GM12878 (cell line): Measurements from ENCODE around the gene PRUNE1. TPM values are rescaled to one million over a fixed set of nuclear protein-coding genes. Genes with fewer than 3 reads are reported as not detected.

Experiments used
- BACH1 ChIP-seq: fragments of 450-650 bp; IDR thresholded peaks from 2 replicates; pipeline ENCODE4 v1.6.1; 2017; ENCODE audit warnings: mild to moderate bottlenecking, borderline replicate concordance
- BHLHE40 ChIP-seq, 2 experiments: fragments of 450-650 bp in 1 of 2; IDR thresholded peaks; 2 replicates each; pipeline ENCODE4 v1.6.1; 2011 to 2017; ENCODE audit warnings: low read depth in 2 of 2, borderline replicate concordance in 1 of 2, improper control_type of control experiment in 1 of 2, low read length in 1 of 2, mild to moderate bottlenecking in 1 of 2
- CHD2 ChIP-seq: IDR thresholded peaks from 2 replicates; pipeline ENCODE4 v1.6.1; 2011; ENCODE audit warnings: low read depth, low read length, improper control_type of control experiment, borderline replicate concordance
- EED ChIP-seq: sonication (generic); IDR thresholded peaks from 2 replicates; pipeline ENCODE4 v1.6.1; 2016; ENCODE audit warnings: antibody characterized with exemption, low read depth
- ETV6 ChIP-seq, 2 experiments: fragments of 450-650 bp in 1 of 2; IDR thresholded peaks in 1 of 2; conservative IDR thresholded peaks in 1 of 2; 2 replicates each; pipeline ENCODE4 v1.6.1; 2014; ENCODE audit warnings: antibody characterized with exemption in 1 of 2, borderline replicate concordance in 1 of 2, low read depth in 1 of 2, mild to moderate bottlenecking in 1 of 2, moderate library complexity in 1 of 2
- HCFC1 ChIP-seq: fragments of 150-350 bp; IDR thresholded peaks from 2 replicates; pipeline ENCODE4 v1.6.1; 2014; ENCODE audit warnings: low read length
- KAT2A ChIP-seq: conservative IDR thresholded peaks from 2 replicates; pipeline ENCODE4 v1.6.1; 2011; ENCODE audit warnings: low read depth, low read length; ENCODE audit not compliant: control insufficient read depth
- MTA3 ChIP-seq: IDR thresholded peaks from 2 replicates; pipeline ENCODE4 v1.6.1; 2012; ENCODE audit warnings: low read length, inconsistent platforms, borderline replicate concordance
- MYC ChIP-seq: IDR thresholded peaks from 2 replicates; pipeline ENCODE4 v1.6.1; 2011; ENCODE audit warnings: mild to moderate bottlenecking, low read length, moderate library complexity, inconsistent platforms; ENCODE audit not compliant: insufficient read depth, insufficient replicate concordance, insufficient read length, severe bottlenecking
- NR2C2 ChIP-seq: IDR thresholded peaks from 2 replicates; pipeline ENCODE4 v1.6.1; 2011; ENCODE audit warnings: borderline replicate concordance, low read depth; ENCODE audit not compliant: control insufficient read depth, insufficient read length
- NR2F1 ChIP-seq: fragments of 450-650 bp; conservative IDR thresholded peaks from 2 replicates; pipeline ENCODE4 v1.6.1; 2017; ENCODE audit warnings: mild to moderate bottlenecking
- PAX5 ChIP-seq: IDR thresholded peaks from 2 replicates; pipeline ENCODE4 v1.6.1; 2011; ENCODE audit warnings: low read depth, low read length, borderline replicate concordance
- RFX5 ChIP-seq: IDR thresholded peaks from 2 replicates; pipeline ENCODE4 v1.6.1; 2011; ENCODE audit warnings: low read depth, low read length, improper control_type of control experiment
- SMAD5 ChIP-seq: IDR thresholded peaks from 2 replicates; pipeline ENCODE4 v1.6.1; 2016; ENCODE audit warnings: antibody characterized with exemption, low read depth
- ZSCAN29 ChIP-seq: fragments of 450-650 bp; IDR thresholded peaks from 2 replicates; pipeline ENCODE4 v1.6.1; 2017; ENCODE audit warnings: mild to moderate bottlenecking, moderate library complexity
- polyA plus RNA-seq, 11 experiments: library from polyadenylated mRNA; depleted of rRNA in 4 of 11; unstranded in 6 of 11; stranded (reverse) in 5 of 11; fragments of >200 nt; fragmentation: Nextera tagmentation in 4 of 11; fragmentation: Illumina TruSeq in 1 of 11; extraction: Ambion mirVana in 4 of 11; extraction: Trizol in 1 of 11; gene quantifications; 1 replicate in 1 of 11; 2 replicates in 10 of 11; pipeline versions ENCODE4 v1.2.1 to v1.2.3, GENCODE V29; 2011 to 2016; ENCODE audit warnings: inconsistent platforms in 2 of 11, missing spikeins in 2 of 11, low read depth in 1 of 11
- total RNA-seq, 4 experiments: library from RNA; depleted of rRNA in 3 of 4; stranded (reverse); fragments of >200 nt in 3 of 4; fragmentation: Illumina TruSeq in 1 of 4; extraction: Trizol in 1 of 4; gene quantifications; 2 replicates each; pipeline versions ENCODE4 v1.2.1 to v1.2.3, GENCODE V29; 2013 to 2021
- TF ChIP-seq, protein P1 (sequence below): fragments of 150-350 bp; IDR thresholded peaks from 2 replicates; pipeline ENCODE4 v1.6.1; 2014; ENCODE audit warnings: mild to moderate bottlenecking, low read depth, low read length
- TF ChIP-seq, protein P2 (sequence below): fragments of 450-650 bp; IDR thresholded peaks from 2 replicates; pipeline ENCODE4 v1.6.1; 2017; ENCODE audit warnings: mild to moderate bottlenecking
- TF ChIP-seq, protein P3 (sequence below): fragments of 450-650 bp; formaldehyde crosslinking; IDR thresholded peaks from 2 replicates; pipeline ENCODE4 v1.5.0; 2022; ENCODE audit warnings: mild to moderate bottlenecking, missing genetic modification characterization
- TF ChIP-seq, protein P4 (sequence below): IDR thresholded peaks from 2 replicates; pipeline ENCODE4 v1.6.1; 2011; ENCODE audit warnings: mild to moderate bottlenecking, low read depth, low read length, moderate library complexity; ENCODE audit not compliant: insufficient replicate concordance

PRUNE1 gene
- total and polyA plus RNA-seq, 10 of the 15 experiments (the other 5 are each of a cell fraction or from before 2014, with no cell fraction given) = 4.7 to 24.5 (median 12.4) TPM

DNA sequence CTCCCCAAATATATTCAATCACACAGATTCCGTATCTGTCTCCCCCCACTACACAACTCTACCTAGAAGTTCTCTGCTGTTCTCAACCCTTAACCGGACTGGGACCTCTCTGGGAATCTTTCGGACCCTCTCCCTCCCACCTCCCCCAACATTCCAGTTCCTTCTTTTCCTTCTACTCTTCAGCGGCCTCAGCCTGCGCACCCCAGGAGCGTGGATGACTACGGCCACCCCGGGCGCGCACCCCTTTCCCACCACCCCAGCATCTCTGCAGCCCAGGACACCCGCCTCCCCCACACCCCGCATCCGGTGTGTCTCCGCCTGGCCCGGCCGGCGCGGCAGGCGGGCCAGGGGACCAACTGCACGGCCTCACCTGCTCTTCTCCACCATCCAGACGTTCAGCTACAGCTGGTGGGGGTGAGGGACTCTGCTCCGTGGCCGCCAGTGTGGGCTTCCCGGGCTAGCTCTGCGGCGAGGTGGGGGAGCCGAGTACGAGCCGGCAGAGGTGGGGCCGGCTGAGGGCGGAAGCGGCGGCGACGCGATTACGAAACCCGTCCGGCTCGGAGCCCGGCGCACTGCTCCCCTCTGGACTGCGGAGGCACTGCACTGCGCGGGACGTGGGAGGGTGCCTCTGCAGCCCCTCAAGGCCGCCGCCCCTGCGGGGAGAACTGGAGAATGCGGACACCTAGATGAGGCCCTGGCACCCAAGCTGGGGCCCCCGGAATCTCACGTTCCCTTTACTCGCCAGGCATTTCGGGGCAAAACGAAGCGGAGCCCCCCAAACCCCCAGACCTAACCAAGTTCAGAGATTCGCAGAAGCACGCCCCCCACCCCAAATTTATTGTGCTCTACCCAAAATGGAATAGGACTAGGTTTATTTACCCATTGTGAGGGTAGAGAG is 51.1 kb downstream of the PRUNE1 start, which contains the start of gene CDC42SE1 (continued):
- TF ChIP-seq, protein P1, sequence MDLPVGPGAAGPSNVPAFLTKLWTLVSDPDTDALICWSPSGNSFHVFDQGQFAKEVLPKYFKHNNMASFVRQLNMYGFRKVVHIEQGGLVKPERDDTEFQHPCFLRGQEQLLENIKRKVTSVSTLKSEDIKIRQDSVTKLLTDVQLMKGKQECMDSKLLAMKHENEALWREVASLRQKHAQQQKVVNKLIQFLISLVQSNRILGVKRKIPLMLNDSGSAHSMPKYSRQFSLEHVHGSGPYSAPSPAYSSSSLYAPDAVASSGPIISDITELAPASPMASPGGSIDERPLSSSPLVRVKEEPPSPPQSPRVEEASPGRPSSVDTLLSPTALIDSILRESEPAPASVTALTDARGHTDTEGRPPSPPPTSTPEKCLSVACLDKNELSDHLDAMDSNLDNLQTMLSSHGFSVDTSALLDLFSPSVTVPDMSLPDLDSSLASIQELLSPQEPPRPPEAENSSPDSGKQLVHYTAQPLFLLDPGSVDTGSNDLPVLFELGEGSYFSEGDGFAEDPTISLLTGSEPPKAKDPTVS = no peak
- TF ChIP-seq SMAD5 = peak; percentile 71; the same call in 1 of the 2 replicates
- peak; percentile 19 for TF ChIP-seq EED
- peak; percentile 41; the same call in 1 of the 2 replicates for TF ChIP-seq PAX5
- 0 out of 2 replicates have a peak, but pooled peaks have one; percentile 58 for TF ChIP-seq CHD2
- no peak for TF ChIP-seq MTA3
- TF ChIP-seq, protein P2, sequence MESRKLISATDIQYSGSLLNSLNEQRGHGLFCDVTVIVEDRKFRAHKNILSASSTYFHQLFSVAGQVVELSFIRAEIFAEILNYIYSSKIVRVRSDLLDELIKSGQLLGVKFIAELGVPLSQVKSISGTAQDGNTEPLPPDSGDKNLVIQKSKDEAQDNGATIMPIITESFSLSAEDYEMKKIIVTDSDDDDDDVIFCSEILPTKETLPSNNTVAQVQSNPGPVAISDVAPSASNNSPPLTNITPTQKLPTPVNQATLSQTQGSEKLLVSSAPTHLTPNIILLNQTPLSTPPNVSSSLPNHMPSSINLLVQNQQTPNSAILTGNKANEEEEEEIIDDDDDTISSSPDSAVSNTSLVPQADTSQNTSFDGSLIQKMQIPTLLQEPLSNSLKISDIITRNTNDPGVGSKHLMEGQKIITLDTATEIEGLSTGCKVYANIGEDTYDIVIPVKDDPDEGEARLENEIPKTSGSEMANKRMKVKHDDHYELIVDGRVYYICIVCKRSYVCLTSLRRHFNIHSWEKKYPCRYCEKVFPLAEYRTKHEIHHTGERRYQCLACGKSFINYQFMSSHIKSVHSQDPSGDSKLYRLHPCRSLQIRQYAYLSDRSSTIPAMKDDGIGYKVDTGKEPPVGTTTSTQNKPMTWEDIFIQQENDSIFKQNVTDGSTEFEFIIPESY = no peak
- TF ChIP-seq, protein P3, sequence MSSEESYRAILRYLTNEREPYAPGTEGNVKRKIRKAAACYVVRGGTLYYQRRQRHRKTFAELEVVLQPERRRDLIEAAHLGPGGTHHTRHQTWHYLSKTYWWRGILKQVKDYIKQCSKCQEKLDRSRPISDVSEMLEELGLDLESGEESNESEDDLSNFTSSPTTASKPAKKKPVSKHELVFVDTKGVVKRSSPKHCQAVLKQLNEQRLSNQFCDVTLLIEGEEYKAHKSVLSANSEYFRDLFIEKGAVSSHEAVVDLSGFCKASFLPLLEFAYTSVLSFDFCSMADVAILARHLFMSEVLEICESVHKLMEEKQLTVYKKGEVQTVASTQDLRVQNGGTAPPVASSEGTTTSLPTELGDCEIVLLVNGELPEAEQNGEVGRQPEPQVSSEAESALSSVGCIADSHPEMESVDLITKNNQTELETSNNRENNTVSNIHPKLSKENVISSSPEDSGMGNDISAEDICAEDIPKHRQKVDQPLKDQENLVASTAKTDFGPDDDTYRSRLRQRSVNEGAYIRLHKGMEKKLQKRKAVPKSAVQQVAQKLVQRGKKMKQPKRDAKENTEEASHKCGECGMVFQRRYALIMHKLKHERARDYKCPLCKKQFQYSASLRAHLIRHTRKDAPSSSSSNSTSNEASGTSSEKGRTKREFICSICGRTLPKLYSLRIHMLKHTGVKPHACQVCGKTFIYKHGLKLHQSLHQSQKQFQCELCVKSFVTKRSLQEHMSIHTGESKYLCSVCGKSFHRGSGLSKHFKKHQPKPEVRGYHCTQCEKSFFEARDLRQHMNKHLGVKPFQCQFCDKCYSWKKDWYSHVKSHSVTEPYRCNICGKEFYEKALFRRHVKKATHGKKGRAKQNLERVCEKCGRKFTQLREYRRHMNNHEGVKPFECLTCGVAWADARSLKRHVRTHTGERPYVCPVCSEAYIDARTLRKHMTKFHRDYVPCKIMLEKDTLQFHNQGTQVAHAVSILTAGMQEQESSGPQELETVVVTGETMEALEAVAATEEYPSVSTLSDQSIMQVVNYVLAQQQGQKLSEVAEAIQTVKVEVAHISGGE (CRISPR knock-in tag) = no peak
- no peak for TF ChIP-seq NR2C2
- peak; percentile 78; the same call in 1 of the 2 replicates for TF ChIP-seq BACH1
- no peak for TF ChIP-seq ZSCAN29
- TF ChIP-seq BHLHE40 (IDR thresholded peaks at IDR 0.05; ENCODE audit: borderline replicate concordance in 1 of 2, low read depth in 2 of 2, low read length in 1 of 2) = peak; percentile 19 to 63; a peak in 2 of 4 replicates
- TF ChIP-seq HCFC1 = no peak; the same call in 1 of the 2 replicates
- 0 out of 4 replicates have a peak, but pooled peaks of 1 of the 2 experiments have one; percentile 24 for TF ChIP-seq ETV6 (conservative IDR thresholded peaks at IDR 0.05 in 1 of 2, IDR thresholded peaks at IDR 0.05 in 1 of 2; ENCODE audit: borderline replicate concordance in 1 of 2, low read depth in 1 of 2)
- TF ChIP-seq RFX5 = peak; percentile 40; the same call in 1 of the 2 replicates
- no peak for TF ChIP-seq MYC
- peak; percentile 68 for TF ChIP-seq NR2F1
- TF ChIP-seq KAT2A = no peak
- TF ChIP-seq, protein P4, sequence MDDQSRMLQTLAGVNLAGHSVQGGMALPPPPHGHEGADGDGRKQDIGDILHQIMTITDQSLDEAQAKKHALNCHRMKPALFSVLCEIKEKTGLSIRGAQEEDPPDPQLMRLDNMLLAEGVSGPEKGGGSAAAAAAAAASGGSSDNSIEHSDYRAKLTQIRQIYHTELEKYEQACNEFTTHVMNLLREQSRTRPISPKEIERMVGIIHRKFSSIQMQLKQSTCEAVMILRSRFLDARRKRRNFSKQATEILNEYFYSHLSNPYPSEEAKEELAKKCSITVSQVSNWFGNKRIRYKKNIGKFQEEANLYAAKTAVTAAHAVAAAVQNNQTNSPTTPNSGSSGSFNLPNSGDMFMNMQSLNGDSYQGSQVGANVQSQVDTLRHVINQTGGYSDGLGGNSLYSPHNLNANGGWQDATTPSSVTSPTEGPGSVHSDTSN = no peak
